Activated CD8-positive, alpha-beta memory T cell treated with anti-CD3 and anti-CD28 coated beads for 48 hours (primary cell): ENCODE data around the gene ZFPL1.
A peak's percentile ranks its signal among the peaks of the same experiment; 100 is the strongest.
"Not testable (repeated sequence)": the region's sequence is repeated elsewhere in the genome, so short reads cannot be mapped to it uniquely, and the experiment has no call there.

Experiments
- DNase-seq, 3 experiments: peaks; one replicate each; pipeline ENCODE4 v3.0.0-alpha.2; 2020; ENCODE audit warnings: low read depth in 2 of 3, low spot score in 2 of 3

ZFPL1 gene

DNA sequence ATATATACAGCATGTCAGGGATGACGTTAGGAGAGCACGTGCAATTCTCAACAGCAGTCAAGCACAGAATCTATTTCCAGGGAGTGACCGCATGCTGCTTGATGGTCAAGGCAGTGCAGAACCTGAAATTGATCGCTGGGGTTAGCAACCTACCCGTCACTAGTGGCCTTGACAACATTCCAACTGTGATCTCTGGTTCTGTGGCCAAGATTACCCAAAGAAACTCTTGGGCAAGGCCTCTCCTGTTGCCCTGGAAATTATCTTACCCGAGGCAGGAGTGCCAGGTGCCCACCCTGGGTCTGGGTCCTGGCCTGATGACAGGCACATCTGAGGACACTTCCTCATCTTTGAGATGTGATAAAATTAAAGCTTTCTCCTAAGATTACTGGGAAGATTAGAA, 29.8 kb downstream of the ZFPL1 start:
- no peak for DNase-seq

DNA sequence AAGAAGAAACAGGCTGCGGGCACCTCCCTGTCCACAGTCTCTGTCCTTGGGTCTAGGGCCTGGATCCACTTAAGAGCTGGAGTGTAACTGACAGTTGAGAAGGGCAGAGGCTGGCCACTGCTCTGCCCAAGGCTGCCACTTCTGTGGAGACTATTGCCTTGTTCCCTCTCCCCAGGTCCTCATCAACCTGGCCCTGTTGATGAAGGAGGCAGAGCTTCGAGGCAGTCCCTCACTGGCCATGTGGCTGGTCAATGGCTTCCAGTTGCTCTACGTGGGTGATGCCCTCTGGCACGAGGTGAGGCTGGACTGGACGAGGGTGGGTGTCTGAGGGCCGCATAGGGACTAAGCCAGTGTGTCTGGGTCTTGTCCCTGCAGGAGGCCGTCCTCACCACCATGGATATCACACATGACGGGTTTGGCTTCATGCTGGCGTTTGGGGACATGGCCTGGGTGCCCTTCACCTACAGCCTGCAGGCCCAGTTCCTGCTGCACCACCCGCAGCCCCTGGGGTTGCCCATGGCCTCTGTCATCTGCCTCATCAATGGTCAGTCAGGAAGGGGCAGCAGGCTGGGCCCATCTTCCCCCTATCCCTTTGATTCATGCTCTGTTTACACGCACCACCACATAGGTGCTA, 30.6 kb downstream of the ZFPL1 start:
- DNase-seq = no peak

DNA sequence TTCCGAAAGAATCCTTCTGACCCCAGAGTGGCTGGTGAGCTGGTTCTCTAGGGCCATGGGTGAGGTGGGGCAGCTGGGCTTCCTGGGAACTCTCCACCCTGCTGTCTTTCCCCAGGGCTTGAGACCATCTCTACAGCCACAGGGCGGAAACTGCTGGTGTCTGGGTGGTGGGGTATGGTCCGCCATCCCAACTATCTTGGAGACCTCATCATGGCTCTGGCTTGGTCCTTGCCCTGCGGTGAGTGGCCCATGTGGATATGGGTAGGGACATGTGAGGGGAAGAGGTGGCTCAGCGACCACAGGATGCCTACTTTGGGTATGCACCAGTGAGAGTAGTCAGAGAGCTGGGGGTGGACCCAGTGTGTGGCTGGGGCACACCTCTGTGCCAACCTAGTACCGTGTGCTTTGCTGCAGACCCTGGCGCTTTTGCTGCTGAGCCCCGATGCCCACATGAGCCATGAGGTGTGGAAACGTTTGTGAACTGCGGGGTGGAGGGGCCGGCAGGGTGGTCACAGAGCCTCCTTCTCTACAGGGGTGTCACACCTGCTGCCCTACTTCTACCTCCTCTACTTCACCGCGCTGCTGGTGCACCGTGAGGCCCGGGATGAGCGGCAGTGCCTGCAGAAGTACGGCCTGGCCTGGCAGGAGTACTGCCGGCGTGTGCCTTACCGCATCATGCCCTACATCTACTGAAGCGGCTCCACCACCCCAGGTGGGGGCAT, 31.5 kb downstream of the ZFPL1 start:
- no peak for DNase-seq

DNA sequence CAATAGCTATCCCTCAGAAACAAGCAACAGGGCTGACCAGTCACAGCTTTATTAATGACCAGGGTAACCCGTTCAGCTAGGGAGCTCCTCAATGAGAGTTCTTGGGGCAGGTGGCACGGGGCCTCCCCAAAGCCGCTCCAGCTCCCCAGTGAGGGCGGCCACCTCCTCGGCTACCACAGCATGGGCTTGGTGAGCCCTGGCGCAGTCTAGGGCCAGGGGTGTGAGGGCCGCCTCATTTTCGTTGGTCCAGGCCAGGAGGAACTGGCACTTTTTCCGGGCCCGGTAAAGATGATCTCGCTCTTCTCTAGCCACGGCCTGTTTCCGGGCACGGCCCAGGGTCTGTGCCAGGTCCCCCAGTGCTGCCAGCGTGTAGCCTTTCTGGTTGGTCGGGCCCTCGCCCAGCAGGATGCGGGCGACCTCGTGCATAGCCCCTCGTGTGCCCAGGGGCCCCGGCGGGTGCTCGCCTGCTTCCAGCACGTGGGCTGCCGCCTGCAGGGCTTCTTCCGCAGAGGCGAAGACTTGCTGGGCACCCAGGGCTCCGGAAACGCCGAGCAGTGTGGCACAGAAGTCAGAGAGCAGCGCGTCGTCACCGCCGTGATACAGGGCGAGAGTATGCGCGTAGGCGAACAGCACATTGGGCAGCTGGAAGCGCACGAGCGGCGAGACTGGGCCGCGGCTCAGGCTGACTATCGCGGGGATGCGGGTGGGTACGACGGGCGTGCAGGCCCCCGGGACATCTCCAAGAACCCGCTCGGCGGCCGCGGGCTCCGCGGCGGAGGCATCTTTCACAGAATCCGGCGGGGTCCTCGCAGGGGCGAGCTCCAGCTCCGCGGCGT, 32.6 kb downstream of the ZFPL1 start:
- DNase-seq = no peak

DNA sequence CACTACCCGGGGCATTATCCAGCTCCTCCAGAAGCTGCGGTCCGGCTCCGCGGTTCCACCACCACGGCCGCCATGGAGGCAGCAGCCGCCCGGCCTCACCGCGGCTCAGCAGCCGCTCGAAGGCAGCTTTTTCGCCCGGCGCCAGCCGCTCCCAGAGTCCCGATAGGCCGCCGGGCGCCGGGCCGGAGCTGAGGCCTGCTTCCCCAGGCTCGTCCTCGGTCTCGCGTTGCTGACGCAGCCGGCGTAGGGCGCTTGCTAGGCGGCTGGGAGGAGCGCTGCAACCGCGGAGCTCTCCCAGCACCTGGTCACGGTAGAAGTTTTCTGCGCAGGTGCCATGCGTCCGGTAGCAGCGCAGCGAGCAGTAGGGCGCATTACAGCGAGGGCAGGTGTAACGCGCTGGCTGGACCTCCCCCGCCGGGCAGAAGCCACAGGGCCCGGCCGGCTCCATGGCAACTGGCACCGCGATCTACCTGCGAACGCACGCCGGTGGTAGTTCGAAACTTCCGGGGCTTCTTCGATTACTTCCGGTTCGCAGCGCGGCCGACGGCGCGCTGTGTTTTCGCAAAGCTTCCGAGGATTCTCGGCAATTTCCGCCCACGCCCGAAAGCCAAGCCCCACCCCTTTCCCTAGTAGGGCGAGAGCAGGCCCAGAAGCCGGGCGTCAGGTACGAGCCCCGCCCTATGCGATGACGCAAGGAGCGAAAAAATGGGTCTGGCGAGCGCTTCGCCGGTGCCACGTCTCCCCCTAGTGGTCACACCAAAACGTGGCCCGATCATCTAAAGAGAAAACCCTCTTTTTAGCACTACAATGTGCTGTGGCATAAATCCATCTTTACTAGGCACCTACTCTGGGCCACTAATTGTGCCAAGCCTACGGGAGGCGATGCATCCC, 33.4 kb downstream of the ZFPL1 start, which contains the start of gene ZNHIT2:
ZNHIT2 (minus strand) TSS at position 496 of the 891 bp plus-strand sequence; CDS start at position 448, 48 bp downstream.
- DNase-seq = peak; percentile 99

DNA sequence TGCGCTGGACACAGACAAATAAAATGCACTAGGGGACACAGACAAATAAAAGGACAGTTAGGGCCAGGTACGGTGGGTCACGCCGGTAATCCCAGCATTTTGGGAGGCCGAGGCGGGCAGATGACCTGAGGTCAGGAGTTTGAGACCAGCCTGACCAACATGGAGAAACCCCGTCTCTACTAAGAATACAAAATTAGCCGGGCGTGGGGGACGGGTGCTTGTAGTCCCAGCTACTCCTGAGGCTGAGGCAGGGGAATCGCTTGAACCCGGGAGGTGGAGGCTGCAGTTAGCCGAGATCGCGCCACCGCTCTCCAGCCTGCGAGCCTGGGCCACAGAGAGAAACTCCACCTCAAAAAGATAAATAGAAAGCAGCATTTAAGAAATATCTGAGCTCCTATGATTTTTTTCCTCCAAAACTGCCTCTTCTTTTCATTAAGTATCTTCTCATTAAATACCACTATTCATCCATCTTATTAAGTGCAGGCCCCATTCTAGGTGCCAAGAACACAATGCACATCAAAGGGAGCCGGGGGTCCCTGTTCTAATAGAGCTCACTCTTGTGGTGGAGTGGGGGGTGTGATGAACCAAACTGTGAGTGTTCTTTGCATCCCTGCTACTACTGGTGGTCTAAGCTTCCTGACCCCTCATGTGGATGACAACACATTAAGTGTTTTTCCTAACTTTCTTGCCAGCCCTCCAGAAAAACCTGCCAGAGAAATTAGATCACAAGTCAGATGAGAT, 34.2 kb downstream of the ZFPL1 start:
- DNase-seq = no peak

DNA sequence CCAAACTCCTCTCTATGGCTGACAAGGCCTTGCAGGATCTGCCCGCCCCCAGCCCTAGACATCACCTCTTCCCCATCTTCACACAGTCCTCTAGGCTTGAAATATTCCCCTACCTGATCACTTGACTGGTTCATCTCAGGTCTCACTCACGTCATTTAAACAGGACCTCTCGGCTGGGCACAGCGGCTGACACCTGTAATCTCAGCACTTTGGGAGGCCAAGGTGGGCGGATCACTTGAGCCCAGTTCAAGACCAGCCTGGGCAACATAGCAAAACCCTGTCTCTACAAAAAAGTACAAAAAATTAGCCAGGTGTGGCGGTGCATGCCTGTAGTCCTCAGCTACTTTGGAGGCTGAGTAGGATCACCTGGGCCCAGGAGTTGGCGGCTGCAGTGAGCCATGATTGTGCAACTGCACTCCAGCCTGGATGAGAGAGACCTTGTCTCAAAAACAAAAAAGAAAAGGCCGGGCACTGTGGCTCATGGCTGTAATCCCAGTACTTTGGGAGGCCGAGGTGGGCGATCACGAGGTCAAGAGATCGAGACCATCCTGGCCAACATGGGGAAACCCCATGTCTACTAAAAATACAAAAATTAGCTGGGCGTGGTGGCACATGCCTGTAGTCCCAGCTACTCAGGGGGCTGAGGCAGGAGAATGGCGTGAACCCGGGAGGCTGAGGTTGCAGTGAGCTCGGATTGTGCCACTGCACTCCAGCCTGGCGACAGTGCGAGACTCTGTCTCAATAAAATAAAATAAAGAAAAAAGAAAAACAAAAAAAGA, 35.1 kb downstream of the ZFPL1 start:
- not testable (repeated sequence) for DNase-seq

DNA sequence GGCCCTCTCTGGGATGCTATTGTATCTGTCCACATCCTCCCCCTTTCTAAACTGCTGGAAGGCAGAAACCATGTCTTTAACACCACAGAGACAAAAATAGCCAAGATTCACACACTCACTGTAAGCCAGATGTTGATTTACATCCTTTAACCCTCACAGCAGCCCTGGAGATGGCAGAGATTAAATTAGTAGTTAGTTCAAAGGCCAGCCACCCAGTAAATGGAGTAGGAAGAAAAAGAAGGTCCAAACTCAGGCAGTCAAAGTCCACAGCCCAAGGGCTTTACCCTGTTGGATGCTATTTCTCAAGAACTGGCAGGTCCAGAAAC, 35.6 kb downstream of the ZFPL1 start:
- DNase-seq = no peak

DNA sequence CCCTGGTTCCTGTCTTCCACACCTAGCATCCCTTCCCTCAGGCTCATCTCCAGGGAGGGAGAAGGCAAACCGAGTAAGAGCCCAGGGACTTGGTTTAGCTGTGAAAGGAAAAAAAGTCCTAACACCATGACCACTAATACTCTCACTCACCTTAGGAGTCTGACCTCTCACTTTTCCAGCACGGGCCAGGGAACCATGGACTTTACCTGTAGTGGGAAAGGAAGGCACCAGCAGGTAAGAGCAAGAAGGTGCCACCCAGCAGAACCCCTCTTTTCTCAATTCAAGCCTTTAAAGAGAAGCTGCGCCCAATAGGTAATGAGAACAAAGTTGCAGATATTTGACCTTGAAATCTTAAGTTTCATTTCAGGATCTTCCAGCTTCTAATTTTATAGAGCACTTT, 36.8 kb downstream of the ZFPL1 start:
- DNase-seq = no peak

DNA sequence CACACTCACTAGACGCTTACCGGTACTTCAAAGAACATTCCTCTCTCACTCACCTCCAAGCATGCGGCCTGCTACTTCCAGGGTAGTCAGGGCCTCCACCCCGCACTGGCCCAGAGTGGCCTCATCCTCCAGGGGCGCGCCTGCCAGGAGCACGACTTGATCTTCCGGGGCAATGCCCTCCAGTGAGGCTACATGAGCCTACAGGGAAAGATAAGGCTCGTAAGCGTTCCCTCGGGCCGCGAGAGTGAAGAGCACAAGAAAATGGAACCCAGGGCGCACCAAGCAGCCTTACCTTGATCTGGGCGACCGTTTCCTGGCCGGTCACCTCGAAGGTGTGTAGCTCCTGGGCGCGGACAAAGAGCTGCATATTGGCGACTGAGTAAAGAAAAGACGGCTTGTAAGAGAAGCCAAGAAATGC, 37.4 kb downstream of the ZFPL1 start:
- DNase-seq = no peak

DNA sequence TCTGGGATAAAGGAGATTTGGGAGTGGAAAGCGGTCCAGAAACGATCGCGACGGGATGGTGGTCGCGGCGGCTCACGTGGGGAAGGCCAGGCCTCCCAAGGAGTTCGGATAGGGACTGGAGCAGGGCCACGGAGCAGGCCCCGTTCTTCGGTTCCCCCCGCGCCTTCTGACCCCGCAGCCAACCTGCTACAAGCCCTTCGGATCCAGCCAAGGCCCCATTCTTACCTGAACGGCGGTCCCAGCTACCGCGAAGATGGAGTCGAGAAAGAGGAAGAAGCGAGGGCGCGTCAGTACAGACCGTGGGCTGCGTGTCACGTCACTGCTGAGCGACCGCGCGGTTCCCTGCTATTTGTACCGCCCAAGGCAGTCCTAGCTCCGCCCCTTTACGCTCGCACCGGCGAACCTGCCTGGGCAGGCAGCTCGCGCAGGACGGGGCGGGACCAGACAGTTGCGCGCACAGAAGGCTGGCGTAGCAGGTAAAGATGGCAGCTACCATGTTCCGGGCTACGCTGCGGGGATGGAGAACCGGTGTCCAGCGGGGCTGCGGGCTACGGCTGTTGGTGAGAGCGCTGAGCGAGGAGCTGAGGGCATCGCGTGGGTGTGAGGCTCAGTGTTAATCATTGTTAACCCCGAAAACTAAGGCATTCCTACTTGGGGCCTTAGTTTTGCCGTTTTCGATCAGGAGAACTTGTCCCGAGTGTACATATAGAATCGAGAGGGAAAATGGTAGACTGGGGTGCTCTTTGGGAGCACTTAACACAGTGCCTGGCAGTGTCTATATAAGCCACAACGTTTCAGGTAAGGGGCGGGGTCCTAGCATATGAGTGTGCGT, 38.1 kb downstream of the ZFPL1 start, which contains the start of the genes FAU and MRPL49:
FAU (minus strand) TSS at position 270 of the 832 bp plus-strand sequence. CDS start 321 bp downstream, outside the sequence.
MRPL49 (plus strand) TSS at position 457 of the 832 bp plus-strand sequence; CDS start at position 483, 26 bp downstream.
- peak; percentile 92 to 96 (median 94) for DNase-seq

DNA sequence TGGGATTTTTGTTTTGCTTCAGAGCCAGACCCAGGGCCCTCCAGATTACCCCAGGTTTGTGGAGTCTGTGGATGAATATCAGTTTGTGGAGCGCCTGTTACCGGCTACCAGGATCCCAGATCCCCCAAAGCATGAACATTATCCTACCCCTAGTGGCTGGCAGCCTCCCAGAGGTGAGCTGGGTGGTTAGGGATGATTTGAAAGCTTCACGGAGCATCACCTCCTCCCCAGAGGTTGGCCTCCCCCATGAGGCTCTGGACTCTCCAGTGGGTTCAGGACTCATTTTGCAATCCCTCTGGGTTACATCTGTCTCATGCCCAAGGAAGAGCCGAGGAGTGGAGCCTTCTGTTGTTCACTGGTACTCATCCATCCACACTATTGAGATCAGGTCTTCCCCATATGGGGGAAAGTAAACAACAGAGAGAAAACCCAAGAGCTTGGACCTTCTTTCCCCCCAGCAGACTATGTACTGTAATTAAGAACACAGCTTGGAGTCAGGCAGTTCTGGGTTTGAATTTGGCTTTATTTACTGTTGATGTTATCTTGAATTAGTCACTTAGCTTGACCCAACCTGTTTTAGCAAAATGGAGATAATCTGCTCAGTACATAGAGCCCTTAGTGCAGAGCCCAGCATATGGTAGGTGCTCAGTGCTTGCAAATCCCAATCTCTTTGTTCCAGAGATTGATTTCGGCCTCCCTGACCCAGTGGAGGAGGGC, 40.6 kb downstream of the ZFPL1 start:
- DNase-seq = no peak

DNA sequence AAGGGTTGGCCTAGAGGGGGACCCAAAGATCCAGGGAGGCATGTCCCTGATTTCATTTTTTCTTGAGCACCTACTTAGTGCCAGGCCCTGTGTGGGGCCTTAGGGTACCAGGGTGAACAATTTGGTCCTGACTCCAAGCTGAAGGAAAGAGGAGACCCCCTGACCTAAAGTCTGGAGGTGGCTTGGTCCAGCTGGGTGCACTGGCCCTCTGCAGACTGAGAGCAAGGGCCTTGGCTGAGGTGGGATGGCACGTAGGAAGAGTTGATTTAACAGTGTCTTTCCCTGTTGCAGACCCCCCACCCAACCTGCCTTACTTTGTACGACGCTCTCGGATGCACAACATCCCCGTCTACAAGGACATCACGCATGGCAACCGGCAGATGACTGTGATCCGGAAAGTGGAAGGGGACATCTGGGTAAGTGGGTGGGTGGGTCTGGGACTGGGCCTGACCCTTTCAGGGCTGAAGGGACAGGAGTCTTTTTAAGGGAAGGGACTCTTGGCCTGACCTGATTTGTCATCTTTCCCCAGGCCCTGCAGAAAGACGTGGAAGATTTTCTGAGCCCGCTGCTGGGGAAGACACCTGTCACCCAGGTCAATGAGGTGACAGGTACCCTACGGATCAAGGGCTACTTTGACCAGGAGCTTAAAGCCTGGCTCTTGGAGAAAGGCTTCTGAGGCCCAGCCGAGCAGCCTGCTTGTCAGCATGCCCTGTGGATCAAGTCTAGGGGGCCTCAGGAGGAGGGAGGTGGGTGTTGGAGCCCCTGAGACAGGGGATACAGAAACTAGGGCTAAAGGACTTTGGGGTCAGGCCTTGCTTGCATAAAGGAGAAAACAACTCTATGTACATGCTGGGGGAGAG, 41.4 kb downstream of the ZFPL1 start:
- no peak for DNase-seq

DNA sequence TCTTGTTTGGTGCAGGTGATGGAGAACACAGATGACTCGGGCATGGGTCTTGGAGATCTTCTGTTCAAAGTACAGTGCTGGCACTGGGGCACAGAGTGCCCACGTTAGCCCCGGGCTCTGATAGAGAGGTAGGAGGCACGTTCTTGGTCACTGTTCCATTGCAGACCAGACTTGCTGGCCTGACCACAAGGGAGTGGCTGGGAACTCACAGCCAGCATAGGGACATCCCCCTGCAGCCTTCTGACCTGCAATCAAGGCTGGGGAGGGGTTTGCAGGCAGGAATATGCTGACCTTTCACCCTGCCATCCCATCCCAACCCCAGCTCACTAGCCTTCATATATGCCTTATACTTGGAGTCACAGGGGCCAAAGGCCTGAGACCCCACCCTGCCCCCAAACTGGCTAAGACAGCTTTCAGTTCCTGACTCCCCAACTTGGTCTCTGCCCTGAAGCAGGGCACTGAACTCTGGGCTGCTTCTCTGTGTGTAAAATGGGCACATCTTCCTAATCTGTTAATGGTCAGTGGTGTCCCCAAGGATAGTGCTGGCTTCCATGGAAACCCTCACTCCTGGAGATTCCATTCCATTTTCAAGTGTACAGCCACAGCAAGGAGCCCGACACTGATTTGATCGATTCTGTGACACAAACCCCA, 42.7 kb downstream of the ZFPL1 start:
- no peak for DNase-seq

DNA sequence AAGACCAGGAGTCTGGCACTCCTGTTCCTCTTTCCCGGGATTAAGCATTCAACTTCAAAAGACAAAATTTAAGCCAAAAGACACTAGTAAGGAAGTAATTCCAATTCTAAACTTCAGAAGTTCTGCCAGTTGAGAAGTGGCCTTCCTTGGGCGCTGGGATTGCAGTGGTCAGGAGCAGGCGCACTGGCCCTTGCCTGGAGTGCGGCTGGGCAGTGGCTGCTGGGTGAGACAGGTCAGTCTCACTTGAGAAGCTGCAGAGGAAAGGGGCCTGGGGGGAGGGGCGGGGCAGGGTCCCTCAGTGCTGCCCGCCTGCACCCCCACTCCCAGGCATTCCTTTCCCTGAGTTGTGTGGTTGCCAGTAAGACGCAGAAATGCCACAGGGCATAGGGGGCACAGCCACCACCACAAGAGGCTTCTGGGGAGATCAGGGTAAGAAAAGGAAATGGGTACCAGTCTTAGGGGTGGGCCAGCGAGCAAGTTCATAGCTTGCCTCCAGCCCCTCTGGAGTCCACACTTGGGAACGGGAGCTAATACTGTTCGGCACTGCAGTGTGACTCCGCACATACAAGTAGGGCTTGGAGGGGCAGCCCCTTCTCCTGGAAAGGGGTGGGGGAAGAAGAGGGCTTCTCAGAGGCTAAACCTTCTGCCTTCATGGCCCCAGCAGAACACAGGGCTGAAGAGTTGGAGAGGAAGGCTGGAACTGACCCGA, 43.6 kb downstream of the ZFPL1 start:
- no peak for DNase-seq
